ENCODE data around the gene UGT1A8. TPM values are rescaled to one million over a fixed set of nuclear protein-coding genes. Genes with fewer than 3 reads are reported as not detected.

Gene UGT1A8
- total and polyA plus RNA-seq, 2 donors (not counting 3 experiments of a cell fraction or from before 2014, with no cell fraction given) = not detected

DNA sequence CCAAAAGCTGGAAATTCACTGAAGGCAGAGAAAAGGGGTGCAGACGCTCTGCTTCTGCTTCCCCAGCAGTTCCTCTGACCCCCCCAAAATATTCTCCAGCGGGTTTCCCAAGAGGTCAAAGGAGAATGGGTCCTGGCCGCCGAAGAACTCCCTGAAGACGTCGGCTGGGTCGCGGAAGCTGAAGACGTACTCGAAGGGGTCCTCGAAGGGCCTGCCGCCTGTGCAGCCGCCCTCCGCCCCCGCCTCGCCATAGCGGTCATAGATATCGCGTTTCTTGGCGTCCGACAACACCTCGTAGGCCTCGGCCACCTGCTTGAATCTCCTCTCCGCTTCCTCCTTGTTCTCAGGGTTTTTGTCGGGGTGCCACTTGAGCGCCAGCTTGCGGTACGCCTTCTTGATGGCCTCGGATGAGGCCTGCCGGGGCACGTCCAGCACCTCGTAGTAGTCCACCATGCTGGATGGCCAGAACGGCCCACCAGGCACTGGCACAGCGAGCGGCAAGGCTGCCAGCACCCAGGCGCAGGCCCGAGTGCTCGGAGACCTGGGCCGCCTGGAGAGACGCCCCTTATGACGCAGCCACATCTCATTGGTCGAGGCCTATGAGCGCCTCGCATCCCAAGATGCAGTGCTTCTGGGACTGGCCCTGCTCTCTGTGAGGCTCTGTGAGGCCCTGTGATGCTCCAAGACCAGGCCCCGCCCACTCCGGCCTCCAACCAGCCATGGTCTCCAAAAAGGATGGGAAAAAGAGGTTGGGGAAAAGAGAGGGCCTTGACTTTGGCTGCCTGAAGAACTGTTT, 126.2 kb downstream of the UGT1A8 start:
- no TSS peak for BruUV-seq (replicated peaks)
- Histone ChIP-seq H3K9me3 (replicated peaks; ENCODE audit: control insufficient read depth, insufficient read depth, low read length) (no peaks in the 10 kb centered on the region), H2AFZ (ENCODE audit: low read depth, low read length) (no peak overlapping the region), H3K79me2 (ENCODE audit: control insufficient read depth, insufficient read depth, low read length) (no peaks in the 10 kb centered on the region), H3K27ac (ENCODE audit: insufficient read depth, low read depth, low read length) (no peak overlapping the region), H3K4me1 (ENCODE audit: control insufficient read depth, extremely low read depth, insufficient read depth, low read length) (no peaks in the 10 kb centered on the region), H3K4me3 (replicated peaks in 1 of 3; ENCODE audit: insufficient read depth in 1 of 3, low read depth in 1 of 3, low read length in 3 of 3) (no peak overlapping the region), H3K4me2 (ENCODE audit: insufficient read depth, low read length) (no peak overlapping the region), H3K9me1 (replicated peaks; ENCODE audit: control insufficient read depth, extremely low read depth, insufficient read depth, low read length) (no peaks in the 10 kb centered on the region), H4K20me1 (replicated peaks; ENCODE audit: control insufficient read depth, extremely low read depth, insufficient read depth, low read length) (no peaks in the 10 kb centered on the region), H3K36me3 (ENCODE audit: control insufficient read depth in 2 of 2, extremely low read depth in 1 of 2, insufficient read depth in 2 of 2, low read length in 2 of 2) (no peaks in the 10 kb centered on the region), H3K9ac (replicated peaks; ENCODE audit: extremely low read depth, insufficient read depth, low read length) (no peak overlapping the region), H3K27me3 (ENCODE audit: control insufficient read depth in 2 of 2, insufficient read depth in 2 of 2, low read length in 2 of 2) (peaks cover 0 to 2% of the 10 kb centered on the region in 2 experiments)
- intact Hi-C loops (cut with micrococcal nuclease) (no loop called here), dilution Hi-C loops (cut with MboI; ENCODE audit: extremely low pct_ligation_motif_present, low sequenced_read_pairs) (no loop called here)
- DNase-seq (ENCODE audit: low read depth, low spot score) = no peak
- TF ChIP-seq POLR2AphosphoS5 (IDR thresholded peaks at IDR 0.05; ENCODE audit: insufficient read depth, low read depth, low read length) = no peak
- TF ChIP-seq, protein P1, sequence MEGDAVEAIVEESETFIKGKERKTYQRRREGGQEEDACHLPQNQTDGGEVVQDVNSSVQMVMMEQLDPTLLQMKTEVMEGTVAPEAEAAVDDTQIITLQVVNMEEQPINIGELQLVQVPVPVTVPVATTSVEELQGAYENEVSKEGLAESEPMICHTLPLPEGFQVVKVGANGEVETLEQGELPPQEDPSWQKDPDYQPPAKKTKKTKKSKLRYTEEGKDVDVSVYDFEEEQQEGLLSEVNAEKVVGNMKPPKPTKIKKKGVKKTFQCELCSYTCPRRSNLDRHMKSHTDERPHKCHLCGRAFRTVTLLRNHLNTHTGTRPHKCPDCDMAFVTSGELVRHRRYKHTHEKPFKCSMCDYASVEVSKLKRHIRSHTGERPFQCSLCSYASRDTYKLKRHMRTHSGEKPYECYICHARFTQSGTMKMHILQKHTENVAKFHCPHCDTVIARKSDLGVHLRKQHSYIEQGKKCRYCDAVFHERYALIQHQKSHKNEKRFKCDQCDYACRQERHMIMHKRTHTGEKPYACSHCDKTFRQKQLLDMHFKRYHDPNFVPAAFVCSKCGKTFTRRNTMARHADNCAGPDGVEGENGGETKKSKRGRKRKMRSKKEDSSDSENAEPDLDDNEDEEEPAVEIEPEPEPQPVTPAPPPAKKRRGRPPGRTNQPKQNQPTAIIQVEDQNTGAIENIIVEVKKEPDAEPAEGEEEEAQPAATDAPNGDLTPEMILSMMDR (IDR thresholded peaks at IDR 0.05; ENCODE audit: extremely low read depth in 1 of 2, insufficient read depth in 1 of 2, low read depth in 1 of 2, low read length in 2 of 2) = no peak
- TF ChIP-seq EZH2 (IDR thresholded peaks at IDR 0.05; ENCODE audit: borderline replicate concordance, low read depth, low read length, severe bottlenecking) = no peak
- no peak for TF ChIP-seq FOS (IDR thresholded peaks at IDR 0.05; ENCODE audit: borderline replicate concordance, insufficient read depth, low read length)
- no peak for TF ChIP-seq JUN (IDR thresholded peaks at IDR 0.05; ENCODE audit: borderline replicate concordance, insufficient read depth, insufficient read length, low read depth)
- no peak for TF ChIP-seq POLR2A (IDR thresholded peaks at IDR 0.05; ENCODE audit: low read depth, low read length)
- no peak for TF ChIP-seq GATA2 (IDR thresholded peaks at IDR 0.05; ENCODE audit: insufficient read depth, insufficient read length, low read depth, low read length)
- TF ChIP-seq MYC (IDR thresholded peaks at IDR 0.05; ENCODE audit: low read depth, low read length) = no peak
- TF ChIP-seq MAX (IDR thresholded peaks at IDR 0.05; ENCODE audit: insufficient read depth, insufficient read length) = no peak
- FAIRE-seq = no peak
- ChIA-PET POLR2A (no interaction called here), CTCF (no interaction called here)

Data from endothelial cell of umbilical vein (primary cell).